Activated naive CD8-positive, alpha-beta T cell treated with anti-CD3 and anti-CD28 coated beads, Interleukin-2, amount 10 ng/mL, durations not matched to agents 7 days and 5 days (primary cell): Measurements from ENCODE around the gene POLH. TPM values are rescaled to one million over a fixed set of nuclear protein-coding genes. Genes with fewer than 3 reads are reported as not detected.
"Not testable (repeated sequence)": the region's sequence is repeated elsewhere in the genome, so short reads cannot be mapped to it uniquely, and the experiment has no call there.

ENCODE experiments used
- ATAC-seq: fragments of 150-1000 bp; cut with Tn5 transposase; one replicate; pipeline ENCODE4 v1.10.0; 2021; ENCODE audit warnings: low read depth, moderate library complexity
- POLR2A ChIA-PET: fragments of 350-600 bp; sonication (Branson Sonifier 250); formaldehyde crosslinking; loops from one replicate; lab custom pipeline; 2021; ENCODE audit warnings: antibody characterized with exemption; lab: Charles Lee
- DNase-seq: peaks from one replicate; pipeline ENCODE4 v3.0.0; 2021
- H3K27ac Mint-ChIP-seq: one replicate; pipeline ENCODE4 v1.8.0; 2022; ENCODE audit warnings: mild to moderate bottlenecking, mixed read lengths
- H3K27me3 Mint-ChIP-seq: one replicate; pipeline ENCODE4 v1.8.0; 2022; ENCODE audit warnings: mild to moderate bottlenecking, moderate library complexity, mixed read lengths
- H3K36me3 Mint-ChIP-seq: one replicate; pipeline ENCODE4 v1.8.0; 2021; ENCODE audit warnings: mild to moderate bottlenecking, mixed read lengths
- H3K4me1 Mint-ChIP-seq: one replicate; pipeline ENCODE4 v1.8.0; 2021; ENCODE audit warnings: mixed read lengths
- H3K4me3 Mint-ChIP-seq: one replicate; pipeline ENCODE4 v1.8.0; 2022; ENCODE audit warnings: mild to moderate bottlenecking, moderate library complexity, mixed read lengths
- H3K9me3 Mint-ChIP-seq: one replicate; pipeline ENCODE4 v1.8.0; 2021; ENCODE audit warnings: mixed read lengths
- total RNA-seq, 2 experiments: library from RNA; stranded (reverse); gene quantifications; one replicate each; pipeline ENCODE4 v1.2.3, GENCODE V29; 2021

The POLH gene
- total RNA-seq, 2 experiments from 2014 or later, result 57.3 to 62.0 TPM

DNA sequence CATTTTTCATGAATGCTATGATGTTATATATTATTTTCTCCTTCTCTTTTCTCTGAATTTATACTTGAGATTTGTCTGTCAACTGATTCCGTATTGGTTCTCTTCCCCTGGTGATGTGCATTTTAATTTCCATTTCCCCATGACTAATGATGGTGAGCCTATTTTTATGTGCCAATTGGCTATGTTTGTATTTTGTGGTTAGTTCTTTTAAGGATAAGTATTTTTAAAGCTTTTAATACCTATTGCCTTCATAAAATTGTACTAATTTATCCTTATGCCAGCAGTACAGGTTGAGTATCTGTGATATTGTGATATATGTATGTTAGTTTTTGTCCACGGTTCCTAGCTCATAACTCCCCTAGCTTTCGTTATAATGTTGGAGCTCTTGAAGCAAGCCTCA, 2.8 kb downstream of the POLH start:
- Mint-ChIP-seq H3K4me3 (peak overlapping the region; percentile 95), H3K36me3 (peaks cover 27% of the 10 kb centered on the region), H3K27ac (peak overlapping the region; percentile 37), H3K4me1 (peaks cover 38% of the 10 kb centered on the region), H3K9me3 (no peaks in the 10 kb centered on the region), H3K27me3 (no peaks in the 10 kb centered on the region)
- DNase-seq (no peak), ATAC-seq (no peak)
- POLR2A ChIA-PET, result no interaction called here

GRCh38 chr6:43579171-43579570, 3.2 kb downstream of the POLH start:
- ATAC-seq, result no peak
- POLR2A ChIA-PET, result no interaction called here
- no peaks in the 10 kb centered on the region for H3K9me3 Mint-ChIP-seq
- H3K27me3 Mint-ChIP-seq, result no peaks in the 10 kb centered on the region
- H3K4me3 Mint-ChIP-seq, result peak overlapping the region; percentile 95
- H3K4me1 Mint-ChIP-seq, result peaks cover 42% of the 10 kb centered on the region
- no peak for DNase-seq
- peaks cover 30% of the 10 kb centered on the region for H3K36me3 Mint-ChIP-seq
- H3K27ac Mint-ChIP-seq, result peak overlapping the region; percentile 37

- DNase-seq (no peak), ATAC-seq (no peak)
- Mint-ChIP-seq H3K9me3 (no peaks in the 10 kb centered on the region), H3K27ac (peak overlapping the region; percentile 11), H3K4me3 (no peak overlapping the region), H3K4me1 (peaks cover 48% of the 10 kb centered on the region), H3K27me3 (no peaks in the 10 kb centered on the region), H3K36me3 (peaks cover 45% of the 10 kb centered on the region)
- POLR2A ChIA-PET, result interaction anchor here (0.9 to 1.1 kb wide), 2 partner anchors 10 to 47 kb away, joined by 3 read pairs; partner anchors contain the start of gene GTPBP2
Measured at GRCh38 chr6:43582911-43583310, 6.9 kb downstream of the POLH start.

- no peaks in the 10 kb centered on the region for H3K9me3 Mint-ChIP-seq
- DNase-seq, result peak; percentile 42
- POLR2A ChIA-PET, result interaction anchor here (0.6 to 1.9 kb wide), 5 partner anchors 9 to 470 kb away, joined by 3 to 16 read pairs (median 4); partner anchors contain the start of genes MAD2L1BP, POLH and XPO5
- no peaks in the 10 kb centered on the region for H3K27me3 Mint-ChIP-seq
- peaks cover 34% of the 10 kb centered on the region for H3K4me1 Mint-ChIP-seq
- H3K4me3 Mint-ChIP-seq, result peak overlapping the region; percentile 68
- peak overlapping the region; percentile 88 for H3K27ac Mint-ChIP-seq
- H3K36me3 Mint-ChIP-seq, result peaks cover 50% of the 10 kb centered on the region
- ATAC-seq, result peak; percentile 97
Measured at GRCh38 chr6:43584892-43585570, 9.0 kb downstream of the POLH start.

DNA sequence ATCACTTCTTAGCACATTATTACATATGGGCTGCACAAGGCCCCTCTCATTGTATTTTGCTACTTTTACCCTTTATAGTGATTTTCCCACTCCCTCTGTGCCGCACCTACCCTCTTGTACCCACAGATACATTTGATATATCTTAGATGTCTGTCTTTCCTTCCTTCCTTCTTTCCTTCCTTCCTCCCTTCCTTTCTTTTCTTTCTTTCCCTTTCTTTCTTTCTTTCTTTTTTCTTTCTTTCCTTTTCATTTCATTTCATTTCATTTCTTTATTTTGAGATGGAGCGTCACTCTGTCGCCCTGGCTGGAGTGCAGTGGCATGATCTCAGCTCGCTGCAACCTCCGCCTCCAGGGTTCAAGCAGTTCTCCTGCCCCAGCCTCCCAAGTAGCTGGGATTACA, 12.2 kb downstream of the POLH start:
- no peak for ATAC-seq
- POLR2A ChIA-PET, result interaction anchor here (0.6 kb wide), 1 partner anchor 201 kb away, joined by 3 read pairs; no protein-coding TSS in a partner anchor
- H3K4me1 Mint-ChIP-seq, result peaks cover 33% of the 10 kb centered on the region
- no peak overlapping the region for H3K27ac Mint-ChIP-seq
- H3K9me3 Mint-ChIP-seq, result no peaks in the 10 kb centered on the region
- no peaks in the 10 kb centered on the region for H3K27me3 Mint-ChIP-seq
- DNase-seq, result no peak
- no peak overlapping the region for H3K4me3 Mint-ChIP-seq
- H3K36me3 Mint-ChIP-seq, result peaks cover 56% of the 10 kb centered on the region

- H3K4me3 Mint-ChIP-seq, H3K9me3 Mint-ChIP-seq, H3K27ac Mint-ChIP-seq, H3K27me3 Mint-ChIP-seq, POLR2A ChIA-PET, ATAC-seq, DNase-seq: not testable (repeated sequence)
- Mint-ChIP-seq H3K4me1 (peaks cover 20% of the 10 kb centered on the region), H3K36me3 (peaks cover 44% of the 10 kb centered on the region)
Measured at GRCh38 chr6:43589564-43589963, 13.6 kb downstream of the POLH start.

DNA sequence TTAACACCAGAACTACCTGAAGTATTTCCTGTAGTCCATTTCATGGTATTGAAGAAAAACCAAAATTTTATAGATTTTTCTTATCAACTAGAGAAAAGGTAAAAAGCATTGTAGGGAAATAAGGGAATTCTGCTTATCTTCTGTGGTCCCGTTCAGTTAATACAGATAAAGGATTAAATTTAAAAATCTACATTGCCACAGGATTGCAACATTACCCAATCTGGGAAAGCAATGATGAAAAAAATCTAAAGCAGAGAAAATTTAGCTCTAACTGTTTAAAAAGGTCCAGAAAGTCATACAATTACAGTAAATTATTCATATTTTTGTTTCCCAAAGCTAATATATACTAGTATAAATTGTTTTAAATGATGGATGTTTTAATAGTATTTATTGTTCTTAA, 18.0 kb downstream of the POLH start:
- H3K27ac Mint-ChIP-seq, result no peak overlapping the region
- no peaks in the 10 kb centered on the region for H3K9me3 Mint-ChIP-seq
- H3K4me1 Mint-ChIP-seq, result peaks cover 9% of the 10 kb centered on the region
- no peaks in the 10 kb centered on the region for H3K27me3 Mint-ChIP-seq
- peaks cover 30% of the 10 kb centered on the region for H3K36me3 Mint-ChIP-seq
- POLR2A ChIA-PET, result interaction anchor here (0.6 to 1.7 kb wide), 2 partner anchors 9 kb away, joined by 3 to 4 read pairs; no protein-coding TSS in a partner anchor
- ATAC-seq (no peak), DNase-seq (no peak)
- no peak overlapping the region for H3K4me3 Mint-ChIP-seq

DNA sequence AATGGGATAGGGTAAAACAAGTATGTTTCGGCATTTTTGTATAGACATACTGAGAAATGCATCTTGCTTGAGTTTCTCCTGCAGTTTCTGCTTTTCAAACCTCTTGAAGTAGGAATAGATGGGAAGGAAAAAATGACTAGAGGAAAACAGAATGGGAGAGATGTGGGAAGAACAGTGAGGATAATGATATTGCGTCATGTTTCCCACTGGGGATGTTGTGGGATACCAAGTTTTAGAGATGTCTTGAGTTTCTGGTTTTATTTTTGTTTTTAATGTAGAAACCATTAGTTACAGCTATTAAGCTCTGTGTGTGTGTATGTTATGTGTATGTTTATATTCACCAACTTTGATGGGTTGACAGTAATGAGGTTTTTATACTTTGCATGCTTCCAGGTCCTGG, 24.6 kb downstream of the POLH start:
- POLR2A ChIA-PET, result interaction anchor here (1.0 kb wide), 1 partner anchor 29 kb away, joined by 3 read pairs; no protein-coding TSS in a partner anchor
- no peaks in the 10 kb centered on the region for H3K27me3 Mint-ChIP-seq
- ATAC-seq (no peak), DNase-seq (no peak)
- peaks cover 2% of the 10 kb centered on the region for H3K4me1 Mint-ChIP-seq
- H3K27ac Mint-ChIP-seq, result no peak overlapping the region
- peaks cover 35% of the 10 kb centered on the region for H3K36me3 Mint-ChIP-seq
- H3K9me3 Mint-ChIP-seq, result no peaks in the 10 kb centered on the region
- H3K4me3 Mint-ChIP-seq, result no peak overlapping the region

- peaks cover 9% of the 10 kb centered on the region for H3K4me1 Mint-ChIP-seq
- no peak overlapping the region for H3K4me3 Mint-ChIP-seq
- peaks cover 38% of the 10 kb centered on the region for H3K36me3 Mint-ChIP-seq
- H3K27me3 Mint-ChIP-seq, result no peaks in the 10 kb centered on the region
- H3K27ac Mint-ChIP-seq, result no peak overlapping the region
- ATAC-seq, result no peak
- POLR2A ChIA-PET, result interaction anchor here (1.0 kb wide), 1 partner anchor 25 kb away, joined by 3 read pairs; the partner anchor contains the start of gene GTPBP2
- DNase-seq, result no peak
- H3K9me3 Mint-ChIP-seq, result no peaks in the 10 kb centered on the region
Measured at GRCh38 chr6:43604174-43604573, 28.2 kb downstream of the POLH start.

DNA sequence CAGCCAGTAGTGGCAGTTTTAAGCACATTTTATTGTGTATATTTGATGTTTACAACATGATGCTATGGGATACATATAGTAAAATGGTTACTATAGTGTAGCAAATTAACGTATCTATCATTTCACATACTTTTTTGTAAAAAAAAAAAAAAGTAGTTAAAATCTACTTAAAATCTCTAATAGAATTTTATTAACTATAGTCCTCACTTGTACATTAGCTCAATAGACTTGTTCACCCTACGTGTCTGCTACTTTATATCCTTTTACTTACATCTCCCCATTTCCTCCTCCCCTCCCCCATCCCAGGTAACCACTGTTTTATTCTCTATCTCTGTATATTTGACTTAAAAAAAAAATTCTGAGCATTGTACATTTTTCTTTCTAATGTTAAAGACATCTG, 30.0 kb downstream of the POLH start:
- Mint-ChIP-seq H3K27ac (no peak overlapping the region), H3K9me3 (no peaks in the 10 kb centered on the region), H3K27me3 (no peaks in the 10 kb centered on the region), H3K4me1 (peaks cover 9% of the 10 kb centered on the region), H3K4me3 (no peak overlapping the region), H3K36me3 (peaks cover 40% of the 10 kb centered on the region)
- POLR2A ChIA-PET, result interaction anchor here (0.9 kb wide), 1 partner anchor 8 kb away, joined by 12 read pairs; no protein-coding TSS in a partner anchor
- DNase-seq (no peak), ATAC-seq (no peak)

DNA sequence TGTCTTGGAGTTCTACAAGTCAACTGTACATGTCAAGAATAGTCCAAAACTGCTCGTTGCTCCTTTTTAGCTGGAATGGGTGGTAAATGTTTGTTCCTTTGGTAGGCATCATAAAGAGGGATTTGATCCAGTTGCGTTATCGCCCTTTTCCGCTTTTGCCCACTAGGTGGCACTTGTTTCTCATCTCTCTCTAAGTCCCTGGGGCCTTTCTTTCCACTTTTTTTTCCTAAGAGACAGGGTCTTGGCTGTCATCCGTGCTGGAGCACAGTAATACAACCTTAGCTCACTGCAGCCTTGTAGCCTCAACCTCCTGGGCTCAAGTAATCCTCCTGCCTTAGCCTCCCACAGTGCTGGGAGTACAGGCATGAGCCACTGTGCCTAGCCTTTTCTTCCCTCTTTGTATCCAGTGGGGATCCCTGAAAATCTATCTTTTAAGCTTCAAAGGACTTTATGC, 32.4 kb downstream of the POLH start:
- POLR2A ChIA-PET, result interaction anchor here (1.2 kb wide), 1 partner anchor 12 kb away, joined by 5 read pairs; no protein-coding TSS in a partner anchor
- Mint-ChIP-seq H3K4me3 (no peak overlapping the region), H3K9me3 (no peaks in the 10 kb centered on the region), H3K27ac (no peak overlapping the region), H3K36me3 (peaks cover 31% of the 10 kb centered on the region), H3K4me1 (peaks cover 9% of the 10 kb centered on the region), H3K27me3 (no peaks in the 10 kb centered on the region)
- DNase-seq, result peak; percentile 57
- no peak for ATAC-seq

DNA sequence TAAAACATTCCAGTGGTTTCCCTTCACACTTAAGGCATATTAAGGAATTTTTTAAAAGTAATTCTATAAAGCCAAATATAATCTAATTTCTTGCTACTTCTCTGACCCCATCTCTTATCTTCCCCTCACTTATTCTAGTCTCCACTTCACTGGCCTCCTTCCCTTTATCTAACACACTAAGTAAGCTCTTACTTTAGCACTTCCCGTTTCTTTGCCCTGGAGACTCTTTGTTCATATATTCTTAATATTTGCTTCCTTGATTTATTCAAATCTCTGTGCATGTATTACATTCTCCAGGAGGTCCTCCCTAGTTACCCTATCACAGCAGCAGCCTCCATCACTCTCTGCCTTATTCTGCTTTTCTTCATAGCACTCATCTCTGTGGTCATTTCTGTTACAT, 32.8 kb downstream of the POLH start:
- ATAC-seq (no peak), DNase-seq (no peak)
- H3K27ac Mint-ChIP-seq, result no peak overlapping the region
- H3K4me1 Mint-ChIP-seq, result peaks cover 9% of the 10 kb centered on the region
- H3K9me3 Mint-ChIP-seq, result no peaks in the 10 kb centered on the region
- H3K4me3 Mint-ChIP-seq, result no peak overlapping the region
- H3K27me3 Mint-ChIP-seq, result no peaks in the 10 kb centered on the region
- H3K36me3 Mint-ChIP-seq, result peaks cover 31% of the 10 kb centered on the region
- POLR2A ChIA-PET, result interaction anchor here (1.2 kb wide), 1 partner anchor 12 kb away, joined by 5 read pairs; no protein-coding TSS in a partner anchor

- peaks cover 9% of the 10 kb centered on the region for H3K4me1 Mint-ChIP-seq
- ATAC-seq (no peak), DNase-seq (no peak)
- no peaks in the 10 kb centered on the region for H3K9me3 Mint-ChIP-seq
- no peaks in the 10 kb centered on the region for H3K27me3 Mint-ChIP-seq
- H3K36me3 Mint-ChIP-seq, result peaks cover 29% of the 10 kb centered on the region
- H3K4me3 Mint-ChIP-seq, result no peak overlapping the region
- POLR2A ChIA-PET, result no interaction called here
- no peak overlapping the region for H3K27ac Mint-ChIP-seq
Measured at GRCh38 chr6:43609402-43609801, 33.4 kb downstream of the POLH start.
